Type B pancreatic cell (in vitro differentiated cells): ENCODE measurements around the gene RERGL. TPM values are rescaled to one million over a fixed set of nuclear protein-coding genes. Genes with fewer than 3 reads are reported as not detected.
"Not testable (repeated sequence)": the region's sequence is repeated elsewhere in the genome, so short reads cannot be mapped to it uniquely, and the experiment has no call there.

Experiments used
- DNase-seq: peaks from one replicate; pipeline ENCODE4 v3.0.0; 2021; ENCODE audit warnings: mixed read lengths; ENCODE audit not compliant: unreplicated experiment; ENCODE audit errors: extremely low spot score
- H3K27ac Mint-ChIP-seq: 2 replicates; pipeline ENCODE4 v1.8.0; 2021; ENCODE audit warnings: mild to moderate bottlenecking, mixed read lengths
- H3K27me3 Mint-ChIP-seq: 2 replicates; pipeline ENCODE4 v1.8.0; 2021; ENCODE audit warnings: mixed read lengths
- H3K36me3 Mint-ChIP-seq: 2 replicates; pipeline ENCODE4 v1.8.0; 2021; ENCODE audit warnings: mixed read lengths
- H3K4me1 Mint-ChIP-seq: one replicate; pipeline ENCODE4 v1.8.0; 2021; ENCODE audit warnings: mixed read lengths; ENCODE audit not compliant: unreplicated experiment
- H3K4me3 Mint-ChIP-seq: 2 replicates; pipeline ENCODE4 v1.8.0; 2021; ENCODE audit warnings: mild to moderate bottlenecking, mixed read lengths
- H3K9me3 Mint-ChIP-seq: 2 replicates; pipeline ENCODE4 v1.8.0; 2021; ENCODE audit warnings: mixed read lengths
- total RNA-seq: library from RNA; stranded (reverse); gene quantifications from 2 replicates; pipeline ENCODE4 v1.2.1, GENCODE V29; 2021; ENCODE audit warnings: low replicate concordance
- TF ChIP-seq, protein P1 (sequence below): fragments of 200-600 bp; sonication (generic); conservative IDR thresholded peaks from 2 replicates; pipeline ENCODE4 v1.5.0; 2021; ENCODE audit warnings: antibody characterized with exemption, mild to moderate bottlenecking

RERGL gene
- total RNA-seq, 1 donor from 2014 or later = 1.1 TPM

DNA sequence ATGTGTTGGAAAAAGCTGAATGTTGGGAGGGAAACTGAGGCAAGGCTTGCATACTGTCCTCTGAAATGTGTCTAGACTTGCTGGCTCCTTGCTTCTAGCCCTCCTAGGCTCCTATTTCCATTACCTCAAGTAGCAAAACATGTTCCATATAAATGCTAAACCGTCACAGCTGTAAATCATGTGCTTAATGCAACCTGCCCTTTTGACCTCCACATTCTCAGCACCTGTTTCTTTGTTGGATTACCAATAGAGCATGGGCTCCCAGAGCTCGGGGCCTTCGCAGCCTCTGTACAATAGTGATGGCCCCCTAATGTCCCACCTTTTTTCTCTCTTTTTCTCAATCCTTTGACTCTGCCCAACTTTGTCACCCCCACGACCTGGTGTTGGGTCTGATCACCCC is 23.3 kb downstream of the RERGL start:
- no peak for DNase-seq
- Mint-ChIP-seq H3K27me3 (no peaks in the 10 kb centered on the region), H3K9me3 (no peaks in the 10 kb centered on the region), H3K36me3 (no peaks in the 10 kb centered on the region), H3K27ac (no peak overlapping the region), H3K4me3 (no peak overlapping the region), H3K4me1 (no peaks in the 10 kb centered on the region)
- TF ChIP-seq, protein P1, sequence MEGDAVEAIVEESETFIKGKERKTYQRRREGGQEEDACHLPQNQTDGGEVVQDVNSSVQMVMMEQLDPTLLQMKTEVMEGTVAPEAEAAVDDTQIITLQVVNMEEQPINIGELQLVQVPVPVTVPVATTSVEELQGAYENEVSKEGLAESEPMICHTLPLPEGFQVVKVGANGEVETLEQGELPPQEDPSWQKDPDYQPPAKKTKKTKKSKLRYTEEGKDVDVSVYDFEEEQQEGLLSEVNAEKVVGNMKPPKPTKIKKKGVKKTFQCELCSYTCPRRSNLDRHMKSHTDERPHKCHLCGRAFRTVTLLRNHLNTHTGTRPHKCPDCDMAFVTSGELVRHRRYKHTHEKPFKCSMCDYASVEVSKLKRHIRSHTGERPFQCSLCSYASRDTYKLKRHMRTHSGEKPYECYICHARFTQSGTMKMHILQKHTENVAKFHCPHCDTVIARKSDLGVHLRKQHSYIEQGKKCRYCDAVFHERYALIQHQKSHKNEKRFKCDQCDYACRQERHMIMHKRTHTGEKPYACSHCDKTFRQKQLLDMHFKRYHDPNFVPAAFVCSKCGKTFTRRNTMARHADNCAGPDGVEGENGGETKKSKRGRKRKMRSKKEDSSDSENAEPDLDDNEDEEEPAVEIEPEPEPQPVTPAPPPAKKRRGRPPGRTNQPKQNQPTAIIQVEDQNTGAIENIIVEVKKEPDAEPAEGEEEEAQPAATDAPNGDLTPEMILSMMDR = no peak

DNA sequence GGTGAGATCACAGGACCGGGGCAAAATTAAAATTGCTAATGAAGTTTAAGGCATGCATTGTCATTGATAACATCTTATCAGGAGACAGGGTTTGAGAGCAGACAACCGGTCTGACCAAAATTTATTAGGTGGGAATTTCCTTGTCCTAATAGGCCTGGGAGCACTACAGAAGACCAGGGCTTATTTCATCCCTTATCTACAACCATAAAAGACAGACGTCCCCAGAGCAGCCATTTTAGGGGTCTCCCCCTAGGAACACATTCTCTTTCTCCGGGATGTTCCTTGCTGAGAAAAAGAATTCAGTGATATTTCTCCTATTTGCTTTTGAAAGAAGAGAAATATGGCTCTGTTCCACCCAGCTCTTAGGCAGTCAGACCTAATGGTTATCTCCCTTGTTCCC is 27.1 kb downstream of the RERGL start:
- not testable (repeated sequence) for DNase-seq, H3K27me3 Mint-ChIP-seq, H3K27ac Mint-ChIP-seq, H3K4me3 Mint-ChIP-seq, H3K36me3 Mint-ChIP-seq, H3K9me3 Mint-ChIP-seq, H3K4me1 Mint-ChIP-seq

DNA sequence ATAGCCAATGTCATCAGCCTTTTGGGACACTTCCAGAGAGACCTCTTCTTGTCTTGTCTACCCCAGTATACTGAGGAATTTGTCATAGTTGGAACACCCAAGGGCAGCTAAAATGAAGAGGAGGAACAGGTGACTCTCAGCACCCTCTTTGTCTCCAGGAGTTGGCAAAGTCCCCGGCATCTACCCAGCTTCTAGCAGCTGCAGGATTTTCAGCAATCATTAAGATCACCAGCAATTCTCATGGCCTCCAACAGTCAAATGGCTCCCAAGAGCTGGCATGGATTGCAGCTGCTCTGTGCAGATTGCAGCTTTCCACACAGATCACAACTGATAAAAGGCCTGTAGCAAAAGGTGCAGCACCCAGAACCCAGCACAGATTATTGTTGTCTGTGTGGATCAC is 32.9 kb downstream of the RERGL start:
- Mint-ChIP-seq H3K9me3 (no peaks in the 10 kb centered on the region), H3K27me3 (no peaks in the 10 kb centered on the region), H3K36me3 (peaks cover 4% of the 10 kb centered on the region), H3K4me1 (no peaks in the 10 kb centered on the region), H3K4me3 (no peak overlapping the region), H3K27ac (no peak overlapping the region)
- no peak for DNase-seq
- TF ChIP-seq, protein P1 = no peak

DNA sequence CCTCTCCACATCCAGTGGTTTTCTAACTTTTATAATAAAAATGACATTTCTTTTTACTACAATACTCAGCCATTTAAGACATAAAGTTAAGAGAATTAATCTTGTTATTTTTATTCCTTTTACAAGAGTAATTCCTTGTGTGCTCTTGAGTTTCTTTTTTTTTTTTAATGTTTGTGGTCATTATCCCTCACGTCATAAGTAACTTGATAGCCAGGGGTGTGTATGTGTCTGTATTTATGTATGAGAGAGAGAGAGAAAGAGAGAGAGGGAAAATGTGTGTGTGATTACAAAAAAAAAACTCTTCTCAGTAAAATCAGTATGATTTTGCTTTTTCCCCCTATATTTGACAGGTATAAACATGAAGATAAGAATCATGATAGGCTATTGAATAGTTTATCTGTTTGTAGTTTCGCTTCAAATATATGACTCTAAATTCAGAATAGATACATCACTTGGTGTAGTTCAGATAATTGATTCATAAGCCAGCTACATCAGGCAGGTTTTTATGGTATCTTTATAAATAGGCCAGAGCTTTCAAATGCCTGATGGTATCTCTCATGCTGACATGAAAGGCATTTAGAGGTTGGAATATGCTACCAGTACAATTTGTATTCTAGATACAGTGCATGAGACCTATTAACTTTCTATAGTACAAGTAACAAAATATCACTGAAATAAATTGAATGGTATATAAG is 34.9 kb downstream of the RERGL start:
- Mint-ChIP-seq H3K27ac (no peak overlapping the region), H3K27me3 (no peaks in the 10 kb centered on the region), H3K9me3 (peaks cover 5% of the 10 kb centered on the region), H3K36me3 (peaks cover 4% of the 10 kb centered on the region), H3K4me1 (no peaks in the 10 kb centered on the region), H3K4me3 (no peak overlapping the region)
- no peak for DNase-seq
- TF ChIP-seq, protein P1 = no peak

DNA sequence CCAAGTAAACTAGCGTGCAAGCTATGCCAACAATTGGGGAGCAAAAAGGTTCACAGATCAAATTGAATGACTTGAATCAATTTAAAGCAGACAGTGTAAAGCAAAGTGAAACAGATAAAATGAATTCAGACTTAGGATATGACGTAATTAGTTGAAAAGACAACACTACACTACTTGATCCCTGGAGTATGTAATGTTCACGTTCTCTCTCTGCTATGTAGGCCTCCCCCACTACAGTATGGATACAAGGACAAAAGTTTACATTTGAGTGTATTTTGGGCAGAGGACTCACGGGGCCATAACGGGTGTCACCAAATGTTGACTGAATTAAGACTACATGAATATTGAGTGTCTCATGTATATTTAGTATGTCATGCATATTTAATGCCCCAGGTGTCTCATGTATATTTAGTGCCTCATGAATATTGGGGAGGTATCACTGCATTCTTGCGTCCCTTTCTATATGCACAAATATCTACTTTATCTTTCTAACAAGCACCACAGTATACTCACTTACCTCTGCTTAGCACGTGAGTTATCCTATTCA is 44.5 kb downstream of the RERGL start:
- peaks cover under 1% of the 10 kb centered on the region for H3K9me3 Mint-ChIP-seq
- H3K4me3 Mint-ChIP-seq = no peak overlapping the region
- TF ChIP-seq, protein P1 = no peak
- no peak for DNase-seq
- no peaks in the 10 kb centered on the region for H3K36me3 Mint-ChIP-seq
- peaks cover 3% of the 10 kb centered on the region for H3K27me3 Mint-ChIP-seq
- no peak overlapping the region for H3K27ac Mint-ChIP-seq
- no peaks in the 10 kb centered on the region for H3K4me1 Mint-ChIP-seq

DNA sequence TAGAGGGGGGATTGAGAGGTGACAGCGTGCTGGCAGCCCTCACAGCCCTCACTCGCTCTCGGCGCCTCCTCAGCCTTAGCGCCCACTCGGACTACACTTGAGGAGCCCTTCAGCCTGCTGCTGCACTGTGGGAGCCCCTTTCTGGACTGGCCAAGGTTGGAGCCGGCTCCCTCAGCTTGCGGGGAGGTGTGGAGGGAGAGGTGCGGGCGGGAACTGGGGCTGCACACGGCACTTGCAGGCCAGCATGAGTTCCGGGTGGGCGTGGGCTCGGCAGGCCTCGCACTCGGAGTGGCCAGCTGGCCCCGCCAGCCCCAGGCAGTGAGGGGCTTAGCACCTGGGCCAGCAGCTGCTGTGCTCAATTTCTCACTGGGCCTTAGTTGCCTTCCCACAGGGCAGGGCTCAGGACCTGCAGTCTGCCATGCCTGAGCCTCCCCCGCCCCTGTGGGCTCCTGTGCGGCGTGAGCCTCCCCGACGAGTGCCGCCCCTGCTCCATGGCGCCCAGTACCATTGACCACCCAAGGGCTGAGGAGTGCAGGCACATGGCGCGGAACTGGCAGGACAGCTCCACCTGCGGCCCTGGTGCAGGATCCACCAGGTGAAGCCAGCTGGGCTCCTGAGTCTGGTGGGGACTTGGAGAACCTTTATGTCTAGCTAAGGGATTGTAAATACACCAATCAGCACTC is 49.8 kb downstream of the RERGL start:
- not testable (repeated sequence) for H3K36me3 Mint-ChIP-seq, H3K4me1 Mint-ChIP-seq, H3K27me3 Mint-ChIP-seq, H3K4me3 Mint-ChIP-seq, H3K9me3 Mint-ChIP-seq, DNase-seq, H3K27ac Mint-ChIP-seq

Other genes with a start within 250 kb of the RERGL start
- gene PIK3C2G, start 171.3 kb upstream of the RERGL start, total RNA-seq = 4.6 and 8.4 TPM in 2 replicates